Activated T-helper 17 cell treated with anti-CD3 and anti-CD28 coated beads, Interleukin-2, amount 50 U/mL, for 72 hours (primary cell): ENCODE data around the gene COQ2. TPM values are rescaled to one million over a fixed set of nuclear protein-coding genes. Genes with fewer than 3 reads are reported as not detected.
A peak's percentile ranks its signal among the peaks of the same experiment; 100 is the strongest.
"Not testable (repeated sequence)": the region's sequence is repeated elsewhere in the genome, so short reads cannot be mapped to it uniquely, and the experiment has no call there.

ENCODE experiments used
- ATAC-seq: fragments of 150-1000 bp; cut with Tn5 transposase; replicated peaks from 2 replicates; pipeline ENCODE4 v1.10.0; 2021; ENCODE audit warnings: mild to moderate bottlenecking, moderate library complexity
- H3K27ac Mint-ChIP-seq: one replicate; pipeline ENCODE4 v1.8.0; 2022; ENCODE audit warnings: mixed read lengths
- H3K27me3 Mint-ChIP-seq: one replicate; pipeline ENCODE4 v1.8.0; 2022; ENCODE audit warnings: mixed read lengths
- H3K36me3 Mint-ChIP-seq: one replicate; pipeline ENCODE4 v1.8.0; 2022; ENCODE audit warnings: low read depth, mild to moderate bottlenecking, mixed read lengths
- H3K4me1 Mint-ChIP-seq: one replicate; pipeline ENCODE4 v1.8.0; 2022; ENCODE audit warnings: mixed read lengths
- H3K4me3 Mint-ChIP-seq: one replicate; pipeline ENCODE4 v1.8.0; 2022; ENCODE audit warnings: mild to moderate bottlenecking, mixed read lengths
- H3K9me3 Mint-ChIP-seq: one replicate; pipeline ENCODE4 v1.8.0; 2022; ENCODE audit warnings: mixed read lengths
- total RNA-seq, 2 donors: library from RNA; stranded (reverse); gene quantifications; one replicate each; pipeline ENCODE4 v1.2.3, GENCODE V29; 2022

COQ2 gene
- total RNA-seq, 2 donors from 2014 or later: 7.5 to 12.7 TPM

GRCh38 chr4:83248486-83248885, 36.1 kb downstream of the COQ2 start:
- Mint-ChIP-seq H3K9me3 (no peaks in the 10 kb centered on the region), H3K4me1 (peaks cover 6% of the 10 kb centered on the region), H3K36me3 (no peaks in the 10 kb centered on the region), H3K4me3 (no peak overlapping the region), H3K27ac (no peak overlapping the region), H3K27me3 (peaks cover 3% of the 10 kb centered on the region)
- ATAC-seq: no peak

GRCh38 chr4:83247415-83248357, 36.9 kb downstream of the COQ2 start:
- H3K36me3 Mint-ChIP-seq: no peaks in the 10 kb centered on the region
- H3K4me1 Mint-ChIP-seq: peaks cover 4% of the 10 kb centered on the region
- ATAC-seq: no peak
- no peak overlapping the region for H3K27ac Mint-ChIP-seq
- H3K9me3 Mint-ChIP-seq: no peaks in the 10 kb centered on the region
- no peak overlapping the region for H3K4me3 Mint-ChIP-seq
- H3K27me3 Mint-ChIP-seq: peaks cover 10% of the 10 kb centered on the region

GRCh38 chr4:83241132-83241531, 43.5 kb downstream of the COQ2 start:
- H3K27ac Mint-ChIP-seq: no peak overlapping the region
- no peaks in the 10 kb centered on the region for H3K9me3 Mint-ChIP-seq
- peaks cover 13% of the 10 kb centered on the region for H3K4me1 Mint-ChIP-seq
- ATAC-seq: no peak
- no peak overlapping the region for H3K4me3 Mint-ChIP-seq
- H3K27me3 Mint-ChIP-seq: peaks cover 29% of the 10 kb centered on the region
- H3K36me3 Mint-ChIP-seq: peaks cover under 1% of the 10 kb centered on the region

- ATAC-seq: no peak
- H3K9me3 Mint-ChIP-seq: no peaks in the 10 kb centered on the region
- H3K36me3 Mint-ChIP-seq: peaks cover 7% of the 10 kb centered on the region
- no peak overlapping the region for H3K4me3 Mint-ChIP-seq
- H3K27ac Mint-ChIP-seq: no peak overlapping the region
- peaks cover 29% of the 10 kb centered on the region for H3K27me3 Mint-ChIP-seq
- peaks cover 20% of the 10 kb centered on the region for H3K4me1 Mint-ChIP-seq
These were observed 44.2 kb downstream of the COQ2 start for GRCh38 chr4:83240379-83240875.

GRCh38 chr4:83238393-83239248, 46.0 kb downstream of the COQ2 start:
- Mint-ChIP-seq H3K36me3 (peaks cover 7% of the 10 kb centered on the region), H3K27me3 (peaks cover 28% of the 10 kb centered on the region), H3K4me3 (no peak overlapping the region), H3K27ac (no peak overlapping the region), H3K4me1 (peaks cover 29% of the 10 kb centered on the region), H3K9me3 (no peaks in the 10 kb centered on the region)
- ATAC-seq: no peak

GRCh38 chr4:83237591-83237990, 47.0 kb downstream of the COQ2 start:
- Mint-ChIP-seq H3K27me3 (peaks cover 21% of the 10 kb centered on the region), H3K4me3 (no peak overlapping the region), H3K27ac (no peak overlapping the region), H3K4me1 (peaks cover 29% of the 10 kb centered on the region), H3K36me3 (peaks cover 7% of the 10 kb centered on the region), H3K9me3 (no peaks in the 10 kb centered on the region)
- ATAC-seq: no peak

- not testable (repeated sequence) for H3K9me3 Mint-ChIP-seq
- ATAC-seq: peak; percentile 65
- H3K4me3 Mint-ChIP-seq: peak overlapping the region; percentile 74
- peak overlapping the region; percentile 74 for H3K27ac Mint-ChIP-seq
- H3K27me3 Mint-ChIP-seq: peaks cover 21% of the 10 kb centered on the region
- peaks cover 42% of the 10 kb centered on the region for H3K4me1 Mint-ChIP-seq
- peaks cover 14% of the 10 kb centered on the region for H3K36me3 Mint-ChIP-seq
These were observed 48.9 kb downstream of the COQ2 start for GRCh38 chr4:83235645-83236133.

- peak; percentile 67 for ATAC-seq
- Mint-ChIP-seq H3K27me3 (peaks cover 21% of the 10 kb centered on the region), H3K4me1 (peaks cover 41% of the 10 kb centered on the region), H3K4me3 (peak overlapping the region; percentile 74), H3K27ac (peak overlapping the region; percentile 74), H3K36me3 (peaks cover 14% of the 10 kb centered on the region), H3K9me3 (no peaks in the 10 kb centered on the region)
These were observed 49.5 kb downstream of the COQ2 start for GRCh38 chr4:83234902-83235644.

- Mint-ChIP-seq H3K36me3 (peaks cover 14% of the 10 kb centered on the region), H3K4me1 (peaks cover 37% of the 10 kb centered on the region), H3K27me3 (peaks cover 21% of the 10 kb centered on the region), H3K27ac (peak overlapping the region; percentile 74), H3K4me3 (peak overlapping the region; percentile 74)
- H3K9me3 Mint-ChIP-seq, ATAC-seq: not testable (repeated sequence)
These were observed 50.2 kb downstream of the COQ2 start for GRCh38 chr4:83234387-83234786.

GRCh38 chr4:83232082-83232481, 52.5 kb downstream of the COQ2 start:
- ATAC-seq: no peak
- peak overlapping the region; percentile 63 for H3K27ac Mint-ChIP-seq
- H3K27me3 Mint-ChIP-seq: peaks cover 14% of the 10 kb centered on the region
- peaks cover 37% of the 10 kb centered on the region for H3K4me1 Mint-ChIP-seq
- peak overlapping the region; percentile 51 for H3K4me3 Mint-ChIP-seq
- peaks cover 14% of the 10 kb centered on the region for H3K36me3 Mint-ChIP-seq
- no peaks in the 10 kb centered on the region for H3K9me3 Mint-ChIP-seq

GRCh38 chr4:83231620-83232076, 53.0 kb downstream of the COQ2 start:
- Mint-ChIP-seq H3K27ac (peak overlapping the region; percentile 63), H3K4me3 (peak overlapping the region; percentile 51), H3K4me1 (peaks cover 34% of the 10 kb centered on the region), H3K36me3 (peaks cover 14% of the 10 kb centered on the region), H3K27me3 (peaks cover 10% of the 10 kb centered on the region), H3K9me3 (no peaks in the 10 kb centered on the region)
- peak; percentile 75 for ATAC-seq

GRCh38 chr4:83230928-83231327, 53.7 kb downstream of the COQ2 start:
- Mint-ChIP-seq H3K4me3 (no peak overlapping the region), H3K27me3 (peaks cover 10% of the 10 kb centered on the region), H3K4me1 (peaks cover 27% of the 10 kb centered on the region), H3K36me3 (peaks cover 11% of the 10 kb centered on the region), H3K27ac (no peak overlapping the region), H3K9me3 (no peaks in the 10 kb centered on the region)
- no peak for ATAC-seq

GRCh38 chr4:83229791-83230190, 54.8 kb downstream of the COQ2 start:
- Mint-ChIP-seq H3K36me3 (peaks cover 6% of the 10 kb centered on the region), H3K27me3 (peaks cover 12% of the 10 kb centered on the region), H3K4me1 (peaks cover 16% of the 10 kb centered on the region), H3K4me3 (no peak overlapping the region), H3K27ac (no peak overlapping the region), H3K9me3 (no peaks in the 10 kb centered on the region)
- ATAC-seq: no peak

GRCh38 chr4:83228231-83228630, 56.4 kb downstream of the COQ2 start:
- no peak for ATAC-seq
- Mint-ChIP-seq H3K27me3 (peaks cover 12% of the 10 kb centered on the region), H3K4me1 (peaks cover 13% of the 10 kb centered on the region), H3K36me3 (peaks cover 6% of the 10 kb centered on the region), H3K9me3 (no peaks in the 10 kb centered on the region), H3K27ac (no peak overlapping the region), H3K4me3 (no peak overlapping the region)
